B cell (primary cell): ENCODE measurements around the gene KAT7.

Experiments used
- CTCF ChIP-seq: fragments of 200-600 bp; IDR thresholded peaks from one replicate; pipeline ENCODE4 v1.8.0; 2022; ENCODE audit warnings: antibody characterized with exemption, mild to moderate bottlenecking
- EZH2 ChIP-seq: IDR thresholded peaks from 2 replicates; pipeline ENCODE4 v1.6.1; 2012; ENCODE audit warnings: borderline replicate concordance, low read depth, mild to moderate bottlenecking, moderate library complexity, low read length; ENCODE audit not compliant: insufficient read depth, poor library complexity, severe bottlenecking

GRCh38 chr17:49821466-49821865 is 33.0 kb downstream of the KAT7 start:
- TF ChIP-seq CTCF (no peak), EZH2 (no peak)
